ENCODE results near the gene RNF146.

- TF ChIP-seq CTCF (IDR thresholded peaks at IDR 0.05) (no peak), POLR2A (IDR thresholded peaks at IDR 0.05) (no peak)
Measured at GRCh38 chr6:127221201-127221600, 45.5 kb upstream of the RNF146 start.
